Endothelial cell of umbilical vein (primary cell): ENCODE data around the gene METTL16.

Source experiments
- CTCF ChIP-seq, 2 donors: IDR thresholded peaks; 1 replicate in 1 of 2; 2 replicates in 1 of 2; pipeline ENCODE4 v1.5.1; 2011; ENCODE audit warnings: low read length in 2 of 2, mild to moderate bottlenecking in 2 of 2, moderate library complexity in 2 of 2, control low read depth in 1 of 2, inconsistent platforms in 1 of 2, low read depth in 1 of 2; ENCODE audit not compliant: insufficient read depth in 1 of 2; ENCODE audit errors: extremely low read depth in 1 of 2
- EZH2 ChIP-seq: IDR thresholded peaks from 2 replicates; pipeline ENCODE4 v1.6.1; 2012; ENCODE audit warnings: borderline replicate concordance, low read depth, mild to moderate bottlenecking, moderate library complexity, low read length, inconsistent platforms; ENCODE audit not compliant: severe bottlenecking
- GATA2 ChIP-seq: IDR thresholded peaks from 2 replicates; pipeline ENCODE4 v1.7.0; 2011; ENCODE audit warnings: low read depth, mild to moderate bottlenecking, moderate library complexity, mixed read lengths, low read length; ENCODE audit not compliant: insufficient read length, insufficient read depth
- JUN ChIP-seq: IDR thresholded peaks from 2 replicates; pipeline ENCODE4 v1.6.1; 2011; ENCODE audit warnings: borderline replicate concordance, low read depth; ENCODE audit not compliant: insufficient read length, insufficient read depth
- MAX ChIP-seq: IDR thresholded peaks from 2 replicates; pipeline ENCODE4 v1.6.1; 2011; ENCODE audit not compliant: insufficient read depth, insufficient read length
- MYC ChIP-seq: IDR thresholded peaks from one replicate; pipeline ENCODE4 v1.6.1; 2011; ENCODE audit warnings: mild to moderate bottlenecking, low read depth, low read length
- POLR2A ChIP-seq: IDR thresholded peaks from 2 replicates; pipeline ENCODE4 v1.6.1; 2012; ENCODE audit warnings: low read depth, mild to moderate bottlenecking, control low read depth, low read length
- POLR2AphosphoS5 ChIP-seq: IDR thresholded peaks from 2 replicates; pipeline ENCODE4 v1.6.1; 2012; ENCODE audit warnings: low read depth, mild to moderate bottlenecking, control low read depth, low read length, moderate library complexity; ENCODE audit not compliant: insufficient read depth

GRCh38 chr17:2521257-2521656 lies 9.6 kb upstream of the METTL16 start:
- no peak for TF ChIP-seq CTCF (IDR thresholded peaks at IDR 0.05; ENCODE audit: extremely low read depth in 1 of 2, insufficient read depth in 1 of 2, low read depth in 1 of 2, low read length in 2 of 2)
- no peak for TF ChIP-seq MAX
- TF ChIP-seq POLR2A = no peak
- no peak for TF ChIP-seq MYC
- TF ChIP-seq GATA2 = no peak
- no peak for TF ChIP-seq EZH2
- no peak for TF ChIP-seq POLR2AphosphoS5
- TF ChIP-seq JUN = no peak
